Osteoblast (primary cell): Measurements from ENCODE around the gene LIN9. TPM values are rescaled to one million over a fixed set of nuclear protein-coding genes. Genes with fewer than 3 reads are reported as not detected.
"Not testable (repeated sequence)": the region's sequence is repeated elsewhere in the genome, so short reads cannot be mapped to it uniquely, and the experiment has no call there.

Source experiments
- DNase-seq: peaks from one replicate; pipeline ENCODE4 v3.0.0; 2011; ENCODE audit warnings: low spot score, mixed read lengths; ENCODE audit not compliant: insufficient read length; ENCODE audit errors: missing footprints
- H2AFZ ChIP-seq: 2 replicates; pipeline ENCODE4 v1.6.0; 2011; ENCODE audit warnings: mild to moderate bottlenecking, low read length
- H3K27ac ChIP-seq: 2 replicates; pipeline ENCODE4 v1.5.1; 2011; ENCODE audit warnings: mild to moderate bottlenecking, low read depth, low read length, moderate library complexity
- H3K27me3 ChIP-seq: 2 replicates; pipeline ENCODE4 v1.6.0; 2012; ENCODE audit warnings: mild to moderate bottlenecking, control low read depth, inconsistent platforms, low read length, moderate library complexity; ENCODE audit not compliant: insufficient read depth
- H3K36me3 ChIP-seq: 2 replicates; pipeline ENCODE4 v1.5.1; 2011; ENCODE audit warnings: mild to moderate bottlenecking, low read length, control low read depth, moderate library complexity; ENCODE audit not compliant: insufficient read depth
- H3K4me1 ChIP-seq: 2 replicates; pipeline ENCODE4 v1.5.1; 2011; ENCODE audit warnings: mild to moderate bottlenecking, low read length, control low read depth, moderate library complexity; ENCODE audit not compliant: insufficient read depth
- H3K4me2 ChIP-seq: 2 replicates; pipeline ENCODE4 v1.6.0; 2011; ENCODE audit warnings: mild to moderate bottlenecking, low read length; ENCODE audit not compliant: insufficient read depth
- H3K4me3 ChIP-seq: fragments of 200-600 bp; sonication (generic); 3 replicates; pipeline ENCODE4 v1.5.1; 2012; ENCODE audit warnings: mild to moderate bottlenecking, low read length, inconsistent platforms; ENCODE audit not compliant: insufficient read depth
- H3K79me2 ChIP-seq: 2 replicates; pipeline ENCODE4 v1.6.0; 2012; ENCODE audit warnings: mild to moderate bottlenecking, low read length, control low read depth, inconsistent platforms; ENCODE audit not compliant: insufficient read depth
- H3K9me3 ChIP-seq: 2 replicates; pipeline ENCODE4 v1.5.1; 2011; ENCODE audit warnings: low read depth, low read length, control low read depth
- H4K20me1 ChIP-seq: 2 replicates; pipeline ENCODE4 v1.6.0; 2012; ENCODE audit warnings: mild to moderate bottlenecking, low read length, control low read depth; ENCODE audit not compliant: insufficient read depth
- total RNA-seq: library from RNA; depleted of rRNA; stranded (reverse); fragments of >200 nt; gene quantifications from 2 replicates; pipeline ENCODE4 v1.2.3, GENCODE V29; 2012
- TF ChIP-seq, protein P1 (sequence below): IDR thresholded peaks from 2 replicates; pipeline ENCODE4 v1.5.1; 2011; ENCODE audit warnings: mild to moderate bottlenecking, low read depth, low read length, moderate library complexity; ENCODE audit errors: extremely low read depth

LIN9 gene
- total RNA-seq, 1 donor: 2.5 TPM

DNA sequence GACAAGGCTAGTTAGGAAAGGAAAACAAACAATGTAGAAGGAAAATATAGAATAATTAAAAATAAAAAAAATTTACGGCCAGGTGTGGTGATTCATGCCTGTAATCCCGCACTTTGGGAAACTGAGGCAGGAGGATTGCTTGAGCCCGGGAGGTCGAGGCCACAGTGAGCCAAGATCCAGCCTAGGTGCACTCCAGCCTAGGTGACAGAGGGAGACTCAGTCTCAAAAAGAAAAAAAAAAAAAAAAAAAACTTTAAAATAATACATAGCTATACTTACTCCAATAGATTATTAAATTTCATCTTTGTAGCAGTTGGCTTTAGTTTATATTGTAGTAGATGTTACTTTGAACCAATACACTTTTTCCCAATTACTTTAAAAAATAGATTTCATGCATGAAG, 32.0 kb downstream of the LIN9 start:
- Histone ChIP-seq H3K4me1 (no peaks in the 10 kb centered on the region), H3K36me3 (no peaks in the 10 kb centered on the region), H3K4me3 (no peak overlapping the region), H3K9me3 (no peaks in the 10 kb centered on the region), H4K20me1 (no peaks in the 10 kb centered on the region), H3K4me2 (no peak overlapping the region), H3K27me3 (no peaks in the 10 kb centered on the region), H3K79me2 (no peaks in the 10 kb centered on the region), H2AFZ (no peak overlapping the region), H3K27ac (no peak overlapping the region)
- no peak for DNase-seq
- TF ChIP-seq, protein P1, sequence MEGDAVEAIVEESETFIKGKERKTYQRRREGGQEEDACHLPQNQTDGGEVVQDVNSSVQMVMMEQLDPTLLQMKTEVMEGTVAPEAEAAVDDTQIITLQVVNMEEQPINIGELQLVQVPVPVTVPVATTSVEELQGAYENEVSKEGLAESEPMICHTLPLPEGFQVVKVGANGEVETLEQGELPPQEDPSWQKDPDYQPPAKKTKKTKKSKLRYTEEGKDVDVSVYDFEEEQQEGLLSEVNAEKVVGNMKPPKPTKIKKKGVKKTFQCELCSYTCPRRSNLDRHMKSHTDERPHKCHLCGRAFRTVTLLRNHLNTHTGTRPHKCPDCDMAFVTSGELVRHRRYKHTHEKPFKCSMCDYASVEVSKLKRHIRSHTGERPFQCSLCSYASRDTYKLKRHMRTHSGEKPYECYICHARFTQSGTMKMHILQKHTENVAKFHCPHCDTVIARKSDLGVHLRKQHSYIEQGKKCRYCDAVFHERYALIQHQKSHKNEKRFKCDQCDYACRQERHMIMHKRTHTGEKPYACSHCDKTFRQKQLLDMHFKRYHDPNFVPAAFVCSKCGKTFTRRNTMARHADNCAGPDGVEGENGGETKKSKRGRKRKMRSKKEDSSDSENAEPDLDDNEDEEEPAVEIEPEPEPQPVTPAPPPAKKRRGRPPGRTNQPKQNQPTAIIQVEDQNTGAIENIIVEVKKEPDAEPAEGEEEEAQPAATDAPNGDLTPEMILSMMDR: no peak

- Histone ChIP-seq H3K9me3 (no peaks in the 10 kb centered on the region), H3K27me3 (no peaks in the 10 kb centered on the region), H3K79me2 (no peaks in the 10 kb centered on the region), H2AFZ (no peak overlapping the region), H3K27ac (no peak overlapping the region), H4K20me1 (no peaks in the 10 kb centered on the region), H3K4me3 (no peak overlapping the region), H3K4me2 (no peak overlapping the region), H3K4me1 (no peaks in the 10 kb centered on the region), H3K36me3 (no peaks in the 10 kb centered on the region)
- TF ChIP-seq, protein P1: no peak
- DNase-seq: no peak
Observed at GRCh38 chr1:226276077-226276682, 32.8 kb downstream of the LIN9 start.

GRCh38 chr1:226274138-226274537, 34.8 kb downstream of the LIN9 start:
- Histone ChIP-seq H3K27ac (no peak overlapping the region), H4K20me1 (no peaks in the 10 kb centered on the region), H3K4me3 (no peak overlapping the region), H3K27me3 (no peaks in the 10 kb centered on the region), H3K36me3 (no peaks in the 10 kb centered on the region), H3K4me2 (no peak overlapping the region), H2AFZ (no peak overlapping the region), H3K9me3 (no peaks in the 10 kb centered on the region), H3K79me2 (no peaks in the 10 kb centered on the region), H3K4me1 (peaks cover 2% of the 10 kb centered on the region)
- no peak for DNase-seq
- TF ChIP-seq, protein P1: no peak

- H2AFZ ChIP-seq, H3K27ac ChIP-seq, H3K9me3 ChIP-seq, H3K4me3 ChIP-seq, H4K20me1 ChIP-seq, H3K36me3 ChIP-seq, H3K27me3 ChIP-seq, H3K79me2 ChIP-seq, H3K4me2 ChIP-seq, DNase-seq: not testable (repeated sequence)
- peaks cover 10% of the 10 kb centered on the region for H3K4me1 ChIP-seq
Observed at GRCh38 chr1:226272233-226272902, 36.6 kb downstream of the LIN9 start.
